ENCODE results near the gene COX4I2. TPM values are rescaled to one million over a fixed set of nuclear protein-coding genes. Genes with fewer than 3 reads are reported as not detected.
A peak's percentile ranks its signal among the peaks of the same experiment; 100 is the strongest.

The COX4I2 gene
- total RNA-seq, 4 donors from 2014 or later = 2.5 TPM; not detected in 3

DNA sequence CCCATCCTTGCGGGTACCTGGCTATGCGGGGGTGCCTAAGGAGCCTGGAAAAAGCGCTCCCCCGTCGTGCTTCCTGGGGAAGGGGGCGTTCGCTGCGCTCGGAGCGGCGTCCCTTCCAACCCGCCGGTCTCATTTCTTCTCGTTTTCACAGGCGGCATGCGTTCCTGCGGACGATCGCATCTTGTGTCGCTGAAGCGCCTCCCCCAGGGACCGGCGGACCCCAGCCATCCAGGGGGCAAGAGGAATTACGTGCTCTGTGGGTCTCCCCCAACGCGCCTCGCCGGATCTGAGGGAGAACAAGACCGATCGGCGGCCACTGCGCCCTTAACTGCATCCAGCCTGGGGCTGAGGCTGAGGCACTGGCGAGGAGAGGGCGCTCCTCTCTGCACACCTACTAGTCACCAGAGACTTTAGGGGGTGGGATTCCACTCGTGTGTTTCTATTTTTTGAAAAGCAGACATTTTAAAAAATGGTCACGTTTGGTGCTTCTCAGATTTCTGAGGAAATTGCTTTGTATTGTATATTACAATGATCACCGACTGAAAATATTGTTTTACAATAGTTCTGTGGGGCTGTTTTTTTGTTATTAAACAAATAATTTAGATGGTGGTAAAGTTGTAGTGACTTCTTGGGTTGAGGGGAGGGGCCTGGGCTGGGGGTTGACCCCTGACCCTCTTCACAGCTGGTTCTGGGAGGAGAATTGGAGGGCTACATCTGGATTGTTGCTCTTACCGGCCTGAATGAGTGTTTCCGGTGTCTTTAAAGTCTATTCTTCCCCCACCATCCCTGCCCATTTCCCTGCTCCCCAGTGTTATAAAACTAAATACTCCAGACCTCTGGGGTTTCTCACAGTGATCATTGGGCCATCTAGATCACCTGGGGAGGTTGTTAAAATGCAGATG, 31.6 kb upstream of the COX4I2 start:
- TF ChIP-seq POLR2A (IDR thresholded peaks at IDR 0.05) = no peak
- TF ChIP-seq CTCF (IDR thresholded peaks at IDR 0.05) = no peak
- peak in 2 of 3 donors; percentile 58 to 65 for DNase-seq
- Histone ChIP-seq H3K27me3 (no peaks in the 10 kb centered on the region), H3K27ac (peak overlapping the region; percentile 72 to 99 (median 89)), H3K9me3 (no peaks in the 10 kb centered on the region), H3K4me1 (peaks cover 0 to 28% (median 8%) of the 10 kb centered on the region in 4 donors), H3K36me3 (no peaks in the 10 kb centered on the region), H3K4me3 (peak overlapping the region; percentile 67 to 95 (median 70))

GRCh38 chr20:31606804-31607639, 30.7 kb upstream of the COX4I2 start:
- peak in 2 of 3 donors; percentile 57 to 73 for DNase-seq

DNA sequence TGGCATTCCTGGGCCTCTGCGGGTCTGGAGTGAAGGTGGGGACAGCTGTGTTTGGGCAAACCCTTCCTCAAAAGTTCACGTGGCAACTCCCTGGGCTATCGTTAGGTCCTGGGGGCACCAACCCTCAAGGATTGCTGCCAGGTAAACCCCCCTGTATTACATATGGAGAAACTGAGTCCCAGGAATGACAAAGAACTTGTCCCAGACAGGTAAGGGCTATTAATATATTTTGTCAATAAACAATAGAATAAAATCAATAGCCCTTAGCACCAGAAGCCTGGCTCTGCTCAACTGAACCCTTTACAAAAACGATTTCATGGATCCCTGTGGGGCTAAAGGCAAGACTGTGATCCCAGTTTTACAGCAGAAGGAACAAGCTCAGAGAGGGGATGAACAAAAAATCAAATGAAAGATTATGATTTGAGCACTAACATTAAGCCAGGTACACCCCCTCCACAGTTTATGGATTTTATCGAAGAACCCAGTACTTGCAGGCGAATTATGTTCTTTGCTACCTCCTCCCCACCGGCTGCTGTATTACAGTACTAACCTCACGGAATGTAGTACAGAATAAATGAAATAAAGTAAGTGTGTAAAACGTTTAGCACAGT, 30.0 kb upstream of the COX4I2 start:
- Histone ChIP-seq H3K4me3 (peak overlapping the region in 3 of 4 donors; percentile 67 to 95 (median 74)), H3K27ac (peak overlapping the region; percentile 13 to 99 (median 89)), H3K36me3 (no peaks in the 10 kb centered on the region), H3K4me1 (peaks cover 0 to 41% (median 10%) of the 10 kb centered on the region in 4 donors), H3K9me3 (no peaks in the 10 kb centered on the region), H3K27me3 (no peaks in the 10 kb centered on the region)
- TF ChIP-seq POLR2A (IDR thresholded peaks at IDR 0.05) (no peak), CTCF (IDR thresholded peaks at IDR 0.05) (no peak)
- DNase-seq = no peak

More at GRCh38 chr20:31606804-31607639, 30.7 kb upstream of the COX4I2 start:
- H3K4me1 ChIP-seq = peaks cover 0 to 34% (median 8%) of the 10 kb centered on the region in 4 donors
- TF ChIP-seq CTCF (IDR thresholded peaks at IDR 0.05) = no peak
- peak; percentile 34 to 70 for TF ChIP-seq POLR2A (IDR thresholded peaks at IDR 0.05)
- no peaks in the 10 kb centered on the region for H3K9me3 ChIP-seq
- H3K4me3 ChIP-seq = peak overlapping the region; percentile 67 to 95 (median 70)
- H3K27ac ChIP-seq = peak overlapping the region; percentile 48 to 99 (median 89)
- no peaks in the 10 kb centered on the region for H3K27me3 ChIP-seq
- no peaks in the 10 kb centered on the region for H3K36me3 ChIP-seq

GRCh38 chr20:31608251-31608945, 29.3 kb upstream of the COX4I2 start:
- Histone ChIP-seq H3K4me3 (peak overlapping the region in 2 of 4 donors; percentile 67 to 95), H3K36me3 (no peaks in the 10 kb centered on the region), H3K9me3 (no peaks in the 10 kb centered on the region), H3K27ac (peak overlapping the region; percentile 13 to 99 (median 89)), H3K27me3 (no peaks in the 10 kb centered on the region), H3K4me1 (peaks cover 0 to 37% (median 8%) of the 10 kb centered on the region in 4 donors)
- TF ChIP-seq CTCF (IDR thresholded peaks at IDR 0.05) (peak in 1 of 6 experiments; percentile 17), POLR2A (IDR thresholded peaks at IDR 0.05) (peak; percentile 81 to 90)
- DNase-seq = peak in 2 of 3 donors; percentile 93 to 94

Measured in Peyer's patch (tissue), 4 donors.